HuH-7 (cell line): Measurements from ENCODE around the gene COPZ1.

Source experiments
- DNase-seq: peaks from one replicate; pipeline ENCODE4 v3.0.0; 2011; ENCODE audit warnings: low spot score

COPZ1 gene

GRCh38 chr12:54359762-54360351, 34.9 kb downstream of the COPZ1 start:
- no peak for DNase-seq

GRCh38 chr12:54360717-54361456, 36.0 kb downstream of the COPZ1 start:
- DNase-seq, result peak; percentile 70

- no peak for DNase-seq
Measured at GRCh38 chr12:54363047-54363446, 38.1 kb downstream of the COPZ1 start.

GRCh38 chr12:54363618-54364017, 38.7 kb downstream of the COPZ1 start:
- no peak for DNase-seq

GRCh38 chr12:54364413-54364812, 39.5 kb downstream of the COPZ1 start, which contains the start of gene GPR84:
TSS of gene GPR84 (minus strand) at chr12:54364486. CDS start at chr12:54363851, 635 bp downstream.
- no peak for DNase-seq

- no peak for DNase-seq
Measured at GRCh38 chr12:54368025-54368708, 43.2 kb downstream of the COPZ1 start.

GRCh38 chr12:54368709-54369596, 44.0 kb downstream of the COPZ1 start:
- DNase-seq, result peak; percentile 84

- no peak for DNase-seq
Measured at GRCh38 chr12:54369597-54370131, 44.7 kb downstream of the COPZ1 start.

GRCh38 chr12:54370171-54370730, 45.3 kb downstream of the COPZ1 start:
- DNase-seq, result peak; percentile 88

- DNase-seq, result no peak
Measured at GRCh38 chr12:54371328-54372112, 46.6 kb downstream of the COPZ1 start.

- no peak for DNase-seq
Measured at GRCh38 chr12:54372113-54372806, 47.3 kb downstream of the COPZ1 start.

GRCh38 chr12:54373649-54374561, 49.0 kb downstream of the COPZ1 start:
- DNase-seq, result no peak

GRCh38 chr12:54374562-54375258, 49.8 kb downstream of the COPZ1 start:
- DNase-seq, result no peak

GRCh38 chr12:54375259-54375579, 50.3 kb downstream of the COPZ1 start:
- DNase-seq, result no peak

GRCh38 chr12:54376596-54376995, 51.7 kb downstream of the COPZ1 start:
- no peak for DNase-seq

GRCh38 chr12:54377007-54377406, 52.1 kb downstream of the COPZ1 start:
- no peak for DNase-seq

- no peak for DNase-seq
Measured at GRCh38 chr12:54377797-54378515, 53.0 kb downstream of the COPZ1 start.
